GM18861 (cell line): ENCODE measurements around the gene SNRPB.

Experiments used
- ATAC-seq: cut with Tn5 transposase; IDR thresholded peaks from one replicate; pipeline ENCODE4 v1.9.1; 2021; ENCODE audit not compliant: unreplicated experiment

The SNRPB gene

DNA sequence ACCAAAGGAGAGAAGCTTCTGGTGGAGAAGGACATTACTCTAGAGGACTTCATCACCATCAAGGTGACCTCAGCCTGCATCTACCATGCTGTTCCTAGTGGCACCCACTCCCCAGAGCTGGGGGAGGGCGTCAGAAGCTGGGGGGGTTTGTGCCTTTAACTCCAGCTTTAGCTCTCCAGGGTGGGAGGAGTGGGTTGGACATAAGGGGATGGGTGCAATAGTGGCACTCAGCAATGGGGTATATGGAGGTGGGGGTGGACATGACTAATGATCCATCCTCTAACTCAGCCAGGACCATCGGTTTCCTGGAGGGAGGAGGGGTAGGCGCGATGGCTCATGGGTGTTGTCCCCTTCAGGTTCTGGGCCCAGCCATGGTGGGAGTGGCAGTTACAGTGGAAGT, 40.1 kb downstream of the SNRPB start:
- ATAC-seq = no peak

DNA sequence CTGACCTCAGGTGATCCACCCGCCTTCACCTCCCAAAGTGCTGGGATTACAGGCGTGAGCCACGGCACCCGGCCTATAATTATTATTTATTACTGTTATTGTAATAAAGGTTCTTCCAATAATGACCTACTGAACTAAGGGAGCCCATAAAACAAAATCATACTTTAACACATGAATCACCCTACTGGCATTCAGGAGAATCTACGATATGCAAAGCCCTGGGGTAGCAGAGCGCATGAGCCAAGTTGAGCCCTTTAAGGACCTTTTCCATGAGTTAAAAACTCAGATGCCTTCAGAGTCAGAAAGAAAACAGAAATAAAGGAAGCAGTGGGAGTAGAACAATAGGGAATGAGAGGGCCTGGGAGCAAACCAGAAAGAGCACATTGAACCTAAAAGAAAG, 41.5 kb downstream of the SNRPB start:
- no peak for ATAC-seq

DNA sequence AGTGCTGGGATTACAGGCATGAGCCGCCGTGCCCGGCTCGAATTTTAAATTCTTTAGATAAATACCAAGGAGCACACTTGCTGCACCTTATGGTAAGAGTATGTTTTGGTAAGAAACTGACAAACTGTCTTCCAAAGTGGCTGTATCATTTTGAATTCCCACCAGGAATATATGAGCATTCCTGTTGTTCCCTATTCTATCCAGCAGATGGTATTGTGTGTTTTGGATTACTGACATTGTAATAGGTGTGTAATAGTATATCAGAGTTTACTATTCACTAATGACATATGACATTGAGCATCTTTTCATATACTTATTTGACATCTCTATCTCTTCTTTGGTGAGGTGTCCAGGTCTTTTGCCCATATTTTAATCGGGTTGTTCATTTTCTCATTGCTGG, 49.3 kb downstream of the SNRPB start:
- no peak for ATAC-seq

DNA sequence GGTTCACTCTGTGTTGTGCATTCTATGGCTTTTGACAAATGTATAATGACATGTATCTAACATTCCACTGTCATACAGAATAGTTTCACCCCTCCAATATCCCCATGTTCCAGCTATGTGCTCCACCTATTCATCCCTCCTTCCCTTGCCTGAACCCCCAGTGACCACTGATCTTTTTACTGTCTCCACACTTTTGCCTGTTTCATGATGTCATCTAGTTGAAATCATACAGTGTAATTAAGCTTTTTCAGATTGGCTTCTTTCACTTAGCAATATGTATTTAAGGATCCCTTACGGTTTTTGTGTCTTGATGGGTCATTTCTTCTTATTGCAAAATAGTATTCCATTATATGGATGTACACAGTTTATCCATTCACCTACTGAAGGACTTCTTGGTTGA, 50.1 kb downstream of the SNRPB start:
- ATAC-seq = no peak

DNA sequence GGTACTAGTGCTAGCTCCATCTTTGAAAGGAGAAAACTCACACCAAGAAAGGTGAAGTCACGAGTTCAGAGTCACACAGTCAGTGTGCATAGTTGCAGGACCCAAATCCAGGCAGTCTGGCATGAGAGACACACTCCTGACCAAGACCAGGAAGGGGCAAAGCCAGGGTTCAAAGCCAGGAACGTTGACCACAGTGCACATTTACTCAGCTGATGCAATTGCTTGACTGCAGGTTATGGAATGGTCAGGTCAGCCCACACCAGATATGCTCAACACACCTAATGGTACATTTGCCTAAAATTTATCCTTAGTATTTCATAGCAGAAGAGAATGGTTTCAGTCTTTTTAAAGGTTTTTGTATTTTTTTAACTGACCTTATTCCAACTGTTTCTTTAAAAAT, 52.2 kb downstream of the SNRPB start:
- ATAC-seq = no peak

DNA sequence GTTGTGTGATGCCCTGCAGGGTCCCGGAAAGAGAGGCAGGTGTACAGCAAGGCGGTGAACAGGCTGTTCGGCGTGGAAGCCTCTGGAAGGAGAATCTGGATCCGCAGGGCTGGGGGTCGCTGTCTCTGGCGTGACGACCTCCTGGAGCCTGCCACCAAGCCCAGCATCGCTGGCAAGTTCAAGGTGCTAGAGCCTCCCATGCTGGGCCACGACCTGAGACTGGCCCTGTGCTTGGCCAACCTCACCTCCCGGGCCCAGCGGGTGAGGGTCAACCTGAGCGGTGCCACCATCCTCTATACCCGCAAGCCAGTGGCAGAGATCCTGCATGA, 53.4 kb downstream of the SNRPB start:
- ATAC-seq = no peak

DNA sequence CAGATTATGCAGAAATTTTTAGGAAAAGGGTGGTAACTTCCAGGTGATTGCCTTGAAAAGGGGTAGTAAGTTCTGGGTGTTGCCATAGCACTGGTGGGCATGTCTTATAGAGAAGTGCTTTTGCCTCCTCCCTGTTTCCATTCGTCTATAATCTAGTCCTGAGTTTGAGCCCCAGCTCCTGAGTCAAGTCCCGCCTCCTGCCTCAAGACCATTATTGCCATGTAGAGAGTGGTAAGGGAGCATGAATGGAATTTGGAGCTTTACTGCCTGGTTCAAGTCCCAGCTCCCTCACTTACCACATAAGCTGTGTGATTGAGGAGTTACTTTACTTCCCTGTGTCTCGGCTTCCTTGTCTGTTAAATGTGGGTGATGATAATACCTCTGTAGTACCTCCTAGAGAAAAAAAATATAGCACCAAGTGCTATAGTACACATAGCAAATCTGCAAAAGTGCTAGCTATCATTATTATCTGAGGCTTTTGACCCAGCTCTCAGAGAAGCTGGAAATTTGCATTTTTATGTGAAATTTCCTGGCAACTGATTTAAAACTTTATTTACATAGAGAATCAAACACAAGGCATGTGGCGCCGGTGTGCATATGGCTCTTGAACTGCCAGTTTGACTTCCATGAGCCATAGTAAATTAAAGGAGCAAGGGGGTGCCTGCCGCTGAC, 53.9 kb downstream of the SNRPB start:
- ATAC-seq = no peak
